Measurements from ENCODE around the gene DNAJC3.

The DNAJC3 gene

GRCh38 chr13:95743192-95743591 is 66.3 kb downstream of the DNAJC3 start:
- H3K9me3 Mint-ChIP-seq = peaks cover 36% of the 10 kb centered on the region
- H3K27me3 Mint-ChIP-seq (ENCODE audit: low read depth, poor library complexity) = peaks cover 3% of the 10 kb centered on the region
- H3K36me3 Mint-ChIP-seq (ENCODE audit: low read depth) = peaks cover 20% of the 10 kb centered on the region
- no peak for DNase-seq
- no peak overlapping the region for H3K27ac Mint-ChIP-seq
- H3K4me1 Mint-ChIP-seq = peaks cover 13% of the 10 kb centered on the region
- no peak overlapping the region for H3K4me3 Mint-ChIP-seq
- TF ChIP-seq, protein P1, sequence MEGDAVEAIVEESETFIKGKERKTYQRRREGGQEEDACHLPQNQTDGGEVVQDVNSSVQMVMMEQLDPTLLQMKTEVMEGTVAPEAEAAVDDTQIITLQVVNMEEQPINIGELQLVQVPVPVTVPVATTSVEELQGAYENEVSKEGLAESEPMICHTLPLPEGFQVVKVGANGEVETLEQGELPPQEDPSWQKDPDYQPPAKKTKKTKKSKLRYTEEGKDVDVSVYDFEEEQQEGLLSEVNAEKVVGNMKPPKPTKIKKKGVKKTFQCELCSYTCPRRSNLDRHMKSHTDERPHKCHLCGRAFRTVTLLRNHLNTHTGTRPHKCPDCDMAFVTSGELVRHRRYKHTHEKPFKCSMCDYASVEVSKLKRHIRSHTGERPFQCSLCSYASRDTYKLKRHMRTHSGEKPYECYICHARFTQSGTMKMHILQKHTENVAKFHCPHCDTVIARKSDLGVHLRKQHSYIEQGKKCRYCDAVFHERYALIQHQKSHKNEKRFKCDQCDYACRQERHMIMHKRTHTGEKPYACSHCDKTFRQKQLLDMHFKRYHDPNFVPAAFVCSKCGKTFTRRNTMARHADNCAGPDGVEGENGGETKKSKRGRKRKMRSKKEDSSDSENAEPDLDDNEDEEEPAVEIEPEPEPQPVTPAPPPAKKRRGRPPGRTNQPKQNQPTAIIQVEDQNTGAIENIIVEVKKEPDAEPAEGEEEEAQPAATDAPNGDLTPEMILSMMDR (IDR thresholded peaks at IDR 0.05) = no peak

- Mint-ChIP-seq H3K27me3 (ENCODE audit: low read depth, poor library complexity) (peaks cover 3% of the 10 kb centered on the region), H3K4me1 (peaks cover 13% of the 10 kb centered on the region), H3K9me3 (peaks cover 22% of the 10 kb centered on the region), H3K4me3 (no peak overlapping the region), H3K36me3 (ENCODE audit: low read depth) (peaks cover 15% of the 10 kb centered on the region), H3K27ac (no peak overlapping the region)
- TF ChIP-seq, protein P1 (IDR thresholded peaks at IDR 0.05) = no peak
- no peak for DNase-seq
Observed at GRCh38 chr13:95745289-95745688, 68.3 kb downstream of the DNAJC3 start.

DNA sequence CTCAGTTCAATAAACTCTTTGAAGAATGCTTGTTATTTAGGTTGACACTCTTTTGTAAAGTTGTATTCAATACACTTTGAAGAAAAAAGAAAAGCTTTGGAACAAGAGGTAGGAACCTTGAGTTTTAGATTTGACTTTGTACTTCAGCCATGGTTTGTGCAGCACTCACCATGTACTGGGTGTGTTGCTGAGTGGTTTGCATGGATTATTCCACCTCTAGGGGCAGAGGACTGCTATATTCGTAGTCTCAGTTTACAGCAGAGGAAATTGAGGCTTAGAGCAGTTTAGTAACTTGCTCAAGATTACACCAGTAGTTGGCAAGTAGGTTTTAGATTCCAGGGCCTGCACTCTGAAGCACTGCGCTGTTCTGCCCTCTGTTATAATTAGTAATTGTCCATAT is 68.8 kb downstream of the DNAJC3 start:
- Mint-ChIP-seq H3K4me3 (no peak overlapping the region), H3K36me3 (ENCODE audit: low read depth) (peaks cover 13% of the 10 kb centered on the region), H3K4me1 (peaks cover 12% of the 10 kb centered on the region), H3K9me3 (peaks cover 20% of the 10 kb centered on the region), H3K27me3 (ENCODE audit: low read depth, poor library complexity) (peaks cover 3% of the 10 kb centered on the region), H3K27ac (no peak overlapping the region)
- TF ChIP-seq, protein P1 (IDR thresholded peaks at IDR 0.05) = no peak
- DNase-seq = no peak

- no peaks in the 10 kb centered on the region for H3K9me3 Mint-ChIP-seq
- H3K27me3 Mint-ChIP-seq (ENCODE audit: low read depth, poor library complexity) = no peaks in the 10 kb centered on the region
- no peak overlapping the region for H3K4me3 Mint-ChIP-seq
- no peak overlapping the region for H3K27ac Mint-ChIP-seq
- TF ChIP-seq, protein P1 (IDR thresholded peaks at IDR 0.05) = no peak
- peaks cover 8% of the 10 kb centered on the region for H3K4me1 Mint-ChIP-seq
- DNase-seq = no peak
- peaks cover 9% of the 10 kb centered on the region for H3K36me3 Mint-ChIP-seq (ENCODE audit: low read depth)
Observed at GRCh38 chr13:95749545-95749944, 72.6 kb downstream of the DNAJC3 start.

DNA sequence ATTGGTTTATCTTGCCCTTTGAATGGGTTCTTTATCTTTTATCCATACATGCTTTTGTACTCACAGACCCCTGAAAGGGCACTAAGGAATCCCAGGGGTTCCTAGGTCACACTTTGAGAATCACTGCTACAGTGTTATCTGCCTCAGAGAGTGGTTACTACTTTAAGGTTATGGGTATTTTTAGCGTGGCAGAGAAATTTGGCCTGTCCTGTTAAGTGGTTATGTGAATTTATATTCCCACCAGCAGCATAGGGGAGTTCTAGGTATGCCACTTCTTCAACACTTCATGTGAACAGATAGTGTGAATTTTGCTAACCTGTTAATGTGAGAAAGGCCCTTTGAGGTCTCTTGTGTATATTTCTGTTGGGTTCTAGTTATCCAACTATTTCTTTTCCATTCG is 75.7 kb downstream of the DNAJC3 start:
- Mint-ChIP-seq H3K36me3 (ENCODE audit: low read depth) (peaks cover 13% of the 10 kb centered on the region), H3K9me3 (no peaks in the 10 kb centered on the region), H3K4me1 (peaks cover 4% of the 10 kb centered on the region), H3K27ac (no peak overlapping the region), H3K27me3 (ENCODE audit: low read depth, poor library complexity) (no peaks in the 10 kb centered on the region), H3K4me3 (no peak overlapping the region)
- DNase-seq = no peak
- TF ChIP-seq, protein P1 (IDR thresholded peaks at IDR 0.05) = no peak

- TF ChIP-seq, protein P1 (IDR thresholded peaks at IDR 0.05) = no peak
- no peak for DNase-seq
- no peak overlapping the region for H3K27ac Mint-ChIP-seq
- H3K4me3 Mint-ChIP-seq = no peak overlapping the region
- no peaks in the 10 kb centered on the region for H3K9me3 Mint-ChIP-seq
- no peaks in the 10 kb centered on the region for H3K27me3 Mint-ChIP-seq (ENCODE audit: low read depth, poor library complexity)
- peaks cover 17% of the 10 kb centered on the region for H3K36me3 Mint-ChIP-seq (ENCODE audit: low read depth)
- peaks cover 4% of the 10 kb centered on the region for H3K4me1 Mint-ChIP-seq
Observed at GRCh38 chr13:95754069-95754468, 77.1 kb downstream of the DNAJC3 start.

All from nephron progenitor cell (in vitro differentiated cells).